NCI-H146 treated with DMSO at 0.1 percent for 48 hours (cell line): Measurements from ENCODE around the gene OLFM1.
"Not testable (repeated sequence)": the region's sequence is repeated elsewhere in the genome, so short reads cannot be mapped to it uniquely, and the experiment has no call there.

Experiments
- DNase-seq: peaks from one replicate; lab custom pipeline; 2025; ENCODE audit not compliant: unreplicated experiment; lab: John Stamatoyannopoulos, UW

OLFM1 gene

DNA sequence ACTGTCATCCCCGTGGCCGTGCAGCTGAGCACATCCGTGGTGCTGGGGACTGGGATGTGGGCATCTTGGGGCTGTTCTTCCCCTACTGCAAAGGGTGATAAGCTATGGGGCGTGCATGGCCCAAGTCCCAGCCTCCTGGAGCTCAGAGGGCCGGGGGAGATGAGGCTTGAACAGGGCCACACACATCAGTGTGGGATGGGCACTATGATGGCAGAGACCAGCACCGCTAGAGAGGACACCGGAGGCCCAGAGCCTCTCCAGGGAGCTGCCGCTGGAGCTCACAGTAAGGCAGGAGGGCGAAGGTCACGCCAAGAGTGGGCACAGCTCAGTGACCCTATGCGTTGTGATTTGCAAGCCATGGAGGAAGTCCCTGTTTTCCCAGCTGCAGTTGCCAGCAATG lies 63.5 kb downstream of the OLFM1 start:
- DNase-seq = no peak

DNA sequence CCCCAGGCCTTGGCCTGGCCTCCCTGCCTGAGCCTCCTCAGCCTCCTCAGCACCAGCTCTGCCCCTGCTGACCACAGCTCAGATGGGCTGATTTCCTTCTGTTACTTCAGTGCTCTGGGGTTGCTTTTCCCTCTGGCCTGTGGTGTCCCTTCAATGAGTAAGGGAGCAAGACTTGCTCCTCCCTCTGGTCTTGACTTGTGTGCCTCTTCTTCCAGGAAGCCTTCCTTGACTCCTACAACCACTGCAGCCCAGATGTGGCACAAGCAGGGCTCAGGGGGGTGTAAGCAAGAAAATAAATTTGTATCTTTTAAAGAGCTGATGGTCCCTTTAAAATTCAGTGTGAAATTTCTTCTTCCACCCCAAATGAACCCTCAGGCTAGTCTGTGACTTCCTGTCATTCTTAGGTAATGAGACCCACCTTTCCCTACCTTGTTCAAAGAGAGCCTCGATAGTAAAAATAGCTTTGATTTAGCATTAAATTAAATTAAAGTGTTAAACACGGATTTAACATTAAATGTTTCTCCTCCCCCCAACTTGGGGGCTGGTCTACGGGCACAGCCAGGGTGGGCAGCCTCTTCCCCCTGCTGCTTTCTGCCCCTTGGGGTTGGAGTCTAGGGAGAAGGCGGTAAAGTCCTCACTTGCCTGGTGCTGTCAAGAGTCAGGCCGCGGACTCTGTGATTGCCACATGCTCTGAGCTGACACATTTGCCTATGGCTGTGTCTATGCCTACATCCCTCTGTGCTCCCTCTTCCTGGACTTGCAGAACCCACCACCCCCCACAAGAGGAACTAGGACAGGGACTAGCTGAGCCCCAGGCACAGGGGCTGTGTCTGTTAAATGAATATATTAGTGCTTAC lies 64.5 kb downstream of the OLFM1 start:
- DNase-seq = no peak

DNA sequence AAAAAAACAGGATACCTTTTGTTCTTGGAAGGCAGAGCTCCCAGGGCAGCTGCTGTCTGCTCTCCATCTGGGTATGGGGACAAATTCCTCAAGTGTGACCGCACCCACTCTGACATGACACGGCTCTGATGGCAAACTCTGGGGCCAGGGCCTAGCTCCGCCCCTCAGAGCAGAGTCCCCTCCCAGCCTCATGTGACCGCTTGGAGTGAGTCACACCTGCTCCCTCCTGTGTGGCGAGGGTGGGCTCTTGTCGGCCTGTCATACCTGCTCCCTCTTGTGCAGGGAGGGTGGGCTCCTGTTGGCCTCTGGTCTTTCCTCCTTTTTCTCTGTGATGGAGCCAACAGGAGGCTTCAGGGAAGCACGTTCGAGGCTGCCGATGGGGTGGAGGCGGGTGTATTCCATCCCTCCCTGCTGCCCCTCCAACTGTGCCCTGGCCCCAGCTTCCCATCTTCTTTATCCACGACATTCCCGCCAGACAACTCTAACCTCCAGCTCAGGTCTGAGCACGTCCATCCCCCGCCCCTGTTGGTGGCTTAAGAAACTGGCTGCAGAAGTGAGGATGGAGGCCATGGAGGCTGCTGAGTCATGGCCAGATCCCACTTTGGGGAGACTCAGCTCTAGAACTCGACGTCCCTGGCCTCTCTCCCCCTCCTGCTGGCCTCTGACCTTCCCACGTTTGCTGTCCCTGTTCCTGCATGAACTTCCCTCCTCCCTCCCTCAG lies 65.3 kb downstream of the OLFM1 start:
- DNase-seq = no peak

GRCh38 chr9:135154050-135154615 lies 66.7 kb downstream of the OLFM1 start:
- DNase-seq = no peak

DNA sequence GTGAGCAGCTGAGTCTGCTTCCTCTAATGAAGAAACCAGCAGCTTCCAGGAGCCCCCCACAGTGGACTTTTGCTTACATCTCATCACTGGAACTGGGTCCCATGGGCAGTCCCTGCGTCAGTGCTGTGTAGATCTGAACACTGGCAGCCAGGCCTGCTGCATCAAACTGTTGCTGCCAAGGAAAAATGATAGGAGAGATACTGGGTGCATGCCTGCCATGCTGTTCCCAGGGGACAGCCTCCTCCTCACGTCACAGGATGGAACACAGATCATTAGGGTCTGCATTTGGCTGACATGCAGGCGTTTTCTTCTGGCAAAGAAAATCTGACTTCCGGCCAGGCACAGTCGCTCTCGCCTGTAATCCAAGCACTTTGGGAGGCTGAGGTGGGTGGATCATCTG lies 67.9 kb downstream of the OLFM1 start:
- no peak for DNase-seq

- DNase-seq = no peak
These were observed 69.3 kb downstream of the OLFM1 start for GRCh38 chr9:135156525-135157510.

DNA sequence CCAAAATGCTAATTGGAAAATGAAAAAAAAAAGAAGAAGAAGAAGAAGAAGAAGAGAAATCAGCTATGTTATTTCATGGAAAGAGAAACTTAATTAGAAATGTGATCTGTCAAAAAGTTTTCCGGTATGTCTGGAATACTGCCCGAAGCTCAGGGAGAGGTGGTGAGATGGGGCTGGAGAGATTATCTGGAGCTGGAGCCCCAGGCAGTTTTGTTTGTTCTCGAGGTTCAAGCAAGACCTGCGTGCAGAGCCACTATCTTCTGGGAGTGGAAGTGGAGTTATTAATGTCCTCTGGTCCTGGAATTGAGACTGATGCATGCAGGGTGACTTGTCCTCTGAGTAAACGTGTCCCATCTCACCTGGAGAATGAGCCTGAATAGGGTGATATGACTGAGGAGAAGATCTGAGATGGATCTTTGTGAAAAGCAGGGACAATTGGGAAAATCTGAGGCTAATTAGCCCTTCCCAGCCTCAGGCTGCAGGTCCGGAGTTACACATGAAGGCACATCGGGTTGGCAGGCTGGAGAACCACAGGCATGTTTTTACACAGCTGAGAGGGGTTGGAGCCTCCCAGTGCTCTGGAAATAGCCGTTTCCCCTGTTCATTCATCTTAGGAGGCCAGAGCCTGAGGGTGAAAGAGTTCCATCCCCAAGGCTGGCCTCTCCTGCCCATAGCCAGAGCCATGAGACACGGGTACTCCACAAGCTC lies 70.5 kb downstream of the OLFM1 start:
- DNase-seq = no peak

DNA sequence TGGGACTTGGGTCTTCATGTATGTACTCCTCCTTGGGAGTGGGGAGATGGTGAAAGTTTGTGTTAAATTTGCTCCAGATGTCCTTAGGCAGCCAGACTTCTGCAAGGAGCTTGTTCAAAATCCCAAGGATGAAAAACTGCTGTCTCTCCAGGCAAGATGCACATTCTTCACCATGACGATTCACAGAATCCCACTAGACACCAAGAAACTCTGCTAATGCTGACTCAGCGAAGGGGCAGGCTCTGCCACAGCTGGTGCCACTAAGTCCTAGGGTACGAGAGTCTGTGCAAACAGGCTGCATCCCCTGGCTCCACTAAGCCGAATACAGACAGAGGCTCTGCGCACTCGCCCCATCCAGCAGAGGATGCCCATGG lies 71.1 kb downstream of the OLFM1 start:
- DNase-seq = no peak

DNA sequence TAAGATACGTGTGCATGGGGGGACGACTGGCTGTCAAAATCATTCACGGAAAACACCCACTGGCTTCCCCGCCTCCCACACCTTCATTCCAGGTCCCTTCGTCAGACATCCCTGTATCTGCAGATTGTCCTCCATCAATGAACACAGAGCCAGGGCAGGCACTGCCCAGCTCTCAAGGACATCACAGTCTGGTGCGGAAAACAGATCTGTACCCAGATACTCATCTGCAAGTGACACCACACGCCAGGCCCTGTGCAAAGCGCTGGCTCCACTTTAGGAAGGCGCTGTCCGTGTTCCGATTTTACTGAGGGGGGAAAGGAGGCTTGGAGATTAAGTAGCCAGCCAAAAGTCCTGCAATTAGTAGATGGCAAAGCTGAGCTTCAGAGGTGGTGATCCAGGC lies 72.3 kb downstream of the OLFM1 start:
- no peak for DNase-seq

- DNase-seq = no peak
These were observed 73.4 kb downstream of the OLFM1 start for GRCh38 chr9:135160862-135161261.

DNA sequence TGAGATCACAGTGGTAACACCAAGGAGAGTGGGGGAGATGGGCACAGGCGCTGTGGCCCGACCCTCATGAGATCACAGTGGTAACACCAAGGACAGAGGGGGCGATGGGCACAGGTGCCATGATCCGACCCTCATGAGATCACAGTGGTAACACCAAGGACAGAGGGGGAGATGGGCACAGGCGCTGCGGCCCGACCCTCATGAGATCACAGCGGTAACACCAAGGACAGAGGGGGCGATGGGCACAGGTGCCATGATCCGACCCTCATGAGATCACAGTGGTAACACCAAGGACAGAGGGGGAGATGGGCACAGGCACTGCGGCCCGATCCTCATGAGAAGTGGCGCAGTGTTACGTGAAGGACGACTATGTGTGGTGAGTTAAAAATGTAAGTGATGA lies 75.1 kb downstream of the OLFM1 start:
- not testable (repeated sequence) for DNase-seq

DNA sequence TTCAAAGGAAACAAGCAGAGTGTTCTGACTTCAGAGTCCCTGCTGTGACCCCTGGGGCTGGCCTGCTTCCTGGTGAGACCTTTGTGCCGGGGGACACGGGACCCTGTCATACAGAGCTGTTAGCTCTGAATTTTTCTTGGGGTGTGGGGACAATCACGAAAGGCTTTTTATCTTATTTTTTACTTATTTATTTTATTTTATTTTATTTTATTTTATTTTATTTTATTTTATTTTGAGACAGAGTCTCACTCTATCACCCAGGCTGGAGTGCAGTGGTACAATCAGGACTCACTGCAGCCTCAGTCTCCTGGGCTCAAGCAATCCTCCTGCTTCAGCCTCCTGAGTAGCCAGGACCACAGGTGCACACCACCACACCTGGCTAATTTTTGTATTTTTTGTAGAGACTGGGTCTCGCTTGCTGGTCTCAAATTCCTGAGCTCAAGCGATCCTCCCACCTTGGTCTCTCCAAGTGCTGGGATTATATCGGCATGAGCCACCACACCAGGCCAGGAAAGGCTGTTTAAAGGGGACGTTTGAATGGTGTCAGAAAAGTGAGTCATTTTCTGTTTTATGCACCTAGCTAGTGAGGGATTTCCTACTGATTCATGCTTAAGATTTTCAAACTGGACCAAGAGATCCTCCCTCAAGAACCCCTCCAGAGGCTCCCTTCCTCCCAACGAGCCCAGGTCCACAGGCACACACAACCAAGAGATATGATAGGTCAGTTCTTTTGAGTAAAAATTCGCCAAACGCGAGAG lies 75.7 kb downstream of the OLFM1 start:
- no peak for DNase-seq

- DNase-seq = no peak
These were observed 76.6 kb downstream of the OLFM1 start for GRCh38 chr9:135164036-135164435.

DNA sequence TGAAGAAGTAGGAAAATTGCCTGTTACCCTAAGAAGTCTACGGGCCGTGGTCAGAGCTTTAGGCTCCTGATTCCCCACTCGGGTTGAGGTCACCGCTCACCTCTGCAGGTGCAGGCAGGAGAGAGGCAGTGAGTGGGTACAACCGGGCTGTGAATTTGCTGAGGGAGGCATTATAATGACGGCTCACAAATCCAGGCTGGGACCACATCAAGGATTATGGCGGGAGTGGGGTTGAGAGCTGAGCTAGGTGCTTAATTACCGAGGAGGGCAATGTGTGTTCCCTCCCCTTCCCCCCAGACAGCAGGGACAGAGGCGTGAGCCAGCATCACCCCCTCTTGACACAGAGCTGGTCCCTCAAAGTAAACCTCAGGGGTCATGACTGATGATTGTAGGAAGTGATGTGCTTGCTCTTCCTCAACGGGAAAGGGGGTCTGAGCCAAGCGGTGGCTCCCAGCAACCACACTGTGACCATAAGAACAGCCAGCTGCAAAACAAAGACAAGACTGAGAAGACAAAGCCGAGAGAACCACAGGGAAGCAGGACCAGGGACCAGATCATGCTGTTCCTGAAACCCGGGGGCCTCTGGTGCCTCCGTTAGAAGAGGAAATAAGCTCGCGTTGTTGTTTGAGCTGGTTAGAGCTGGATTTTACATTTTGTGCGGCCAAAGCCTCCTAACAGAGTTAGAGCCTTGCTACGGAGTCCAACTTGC lies 77.7 kb downstream of the OLFM1 start:
- no peak for DNase-seq

DNA sequence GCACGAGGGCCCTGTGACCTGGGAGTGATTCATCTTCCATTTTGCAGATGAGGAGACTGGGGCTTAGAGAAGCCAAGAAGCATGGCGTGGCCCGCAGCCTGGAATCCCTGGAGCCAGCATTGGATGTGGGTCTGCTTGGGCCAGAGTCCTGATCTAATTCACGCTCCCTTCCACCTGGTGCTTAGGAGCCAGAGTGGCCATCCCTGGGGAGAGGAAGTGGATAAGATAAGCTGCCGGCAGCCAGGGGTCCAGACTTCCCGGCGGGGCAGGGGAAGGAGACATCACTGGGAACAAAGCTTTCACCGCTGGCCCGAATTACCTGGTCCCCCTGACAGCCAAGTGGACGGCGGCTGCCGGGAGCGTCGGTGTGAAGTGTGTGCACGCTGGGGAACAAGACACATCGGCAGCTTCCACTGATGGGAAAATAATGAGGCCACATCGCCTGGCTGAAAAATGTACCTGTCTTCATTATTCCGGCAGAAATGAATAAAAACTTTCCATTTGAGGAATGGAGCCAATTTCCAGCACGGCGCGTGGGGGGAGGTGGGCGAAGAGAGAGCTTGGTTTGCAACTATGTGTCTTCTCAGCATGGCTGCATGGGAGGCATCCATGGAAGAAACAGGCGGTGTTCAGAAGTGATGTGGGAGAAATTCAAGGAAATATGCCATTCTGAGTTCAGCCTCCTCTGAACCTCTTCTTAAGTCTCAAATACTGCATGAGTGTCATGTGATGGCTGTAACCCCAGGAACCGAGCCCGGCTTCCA lies 78.5 kb downstream of the OLFM1 start:
- no peak for DNase-seq

DNA sequence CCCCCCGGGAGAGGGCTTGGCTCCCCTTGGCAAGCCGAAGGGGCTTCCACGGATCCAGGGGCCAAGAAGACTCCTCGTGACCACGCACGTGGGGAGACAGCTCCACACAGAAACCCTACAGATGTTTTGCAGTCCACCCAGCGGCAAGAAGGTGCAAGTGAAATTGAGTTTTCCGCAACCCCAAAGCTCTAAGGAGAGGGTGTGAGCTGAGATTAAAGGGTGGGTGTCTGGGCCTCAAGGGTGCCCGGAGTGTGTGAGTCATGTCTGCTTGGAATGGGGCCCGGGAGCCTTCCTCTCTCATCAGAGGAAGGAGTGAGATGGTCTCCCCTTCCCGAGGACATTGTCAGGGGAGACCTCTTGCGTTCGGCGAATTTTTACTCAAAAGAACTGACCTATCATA lies 79.1 kb downstream of the OLFM1 start:
- DNase-seq = no peak

DNA sequence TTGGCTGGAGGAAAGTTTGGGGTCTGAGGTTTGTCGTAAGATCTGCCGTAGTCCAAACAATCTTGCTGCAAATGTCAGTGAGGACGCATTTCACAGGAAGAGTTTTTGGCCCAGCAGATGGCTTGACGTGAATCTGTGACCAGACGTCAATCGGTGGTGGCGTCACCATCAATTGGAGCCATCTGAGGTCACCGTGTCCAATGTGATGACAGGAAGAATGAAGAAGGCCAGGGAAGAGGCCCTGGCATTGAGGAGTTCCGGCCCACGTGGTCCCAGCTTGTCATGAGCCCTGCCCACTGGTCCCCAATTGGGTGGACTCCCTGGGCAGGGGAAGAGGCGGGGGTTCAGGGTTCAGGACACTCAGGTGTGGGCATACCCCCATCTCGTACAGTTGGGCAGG lies 79.9 kb downstream of the OLFM1 start:
- no peak for DNase-seq
